IMR-90 (cell line): Measurements from ENCODE around the gene NR1H4. TPM values are rescaled to one million over a fixed set of nuclear protein-coding genes. Genes with fewer than 3 reads are reported as not detected.
A peak's percentile ranks its signal among the peaks of the same experiment; 100 is the strongest.

ENCODE experiments used
- ATAC-seq: fragments of 200-7000 bp; cut with Tn5 transposase; 2 replicates; pipeline ENCODE4 v1.9.1; 2020; ENCODE audit warnings: low read depth, mild to moderate bottlenecking, moderate library complexity
- BruUV-seq: library from RNA; stranded (reverse); fragments of 400-500 nt; replicated peaks from 2 replicates; lab custom pipeline; 2021; lab: Mats Ljungman, UMichigan
- CTCF ChIA-PET: fragments of 300-600 bp; formaldehyde crosslinking; extraction: SDS; loops from one replicate; lab custom pipeline; 2021; ENCODE audit warnings: antibody characterized with exemption; lab: Yijun Ruan, JAX
- POLR2A ChIA-PET: fragments of 300-600 bp; sonication (Branson Sonifier 250); formaldehyde crosslinking; loops from one replicate; lab custom pipeline; 2022; ENCODE audit warnings: antibody characterized with exemption; ENCODE audit not compliant: unreplicated experiment; lab: Charles Lee
- DNase-seq: peaks from one replicate; pipeline ENCODE4 v3.0.0; 2013
- H2AFZ ChIP-seq: replicated peaks from 2 replicates; pipeline ENCODE3; 2013; ENCODE audit warnings: low read length, mild to moderate bottlenecking; ENCODE audit not compliant: poor library complexity
- H2AK5ac ChIP-seq: 2 replicates; pipeline ENCODE4 v1.6.1; 2013; ENCODE audit warnings: low read depth, low read length, inconsistent platforms
- H2AK9ac ChIP-seq: replicated peaks from 2 replicates; pipeline ENCODE3; 2013; ENCODE audit warnings: mild to moderate bottlenecking, low read depth, low read length, moderate library complexity; ENCODE audit not compliant: poor library complexity
- H2BK120ac ChIP-seq: 2 replicates; pipeline ENCODE4 v1.6.1; 2013; ENCODE audit warnings: low read depth, low read length, inconsistent platforms
- H2BK15ac ChIP-seq: 3 replicates; pipeline ENCODE4 v1.6.1; 2013; ENCODE audit warnings: low read depth, low read length, inconsistent platforms
- H2BK20ac ChIP-seq: 2 replicates; pipeline ENCODE4 v1.6.1; 2013; ENCODE audit warnings: low read depth, mild to moderate bottlenecking, inconsistent platforms, low read length, moderate library complexity
- H2BK5ac ChIP-seq: 2 replicates; pipeline ENCODE4 v1.6.1; 2013; ENCODE audit warnings: mild to moderate bottlenecking, low read depth, low read length, inconsistent platforms; ENCODE audit not compliant: poor library complexity, severe bottlenecking
- H3K14ac ChIP-seq: replicated peaks from 2 replicates; pipeline ENCODE4 v1.6.1; 2013; ENCODE audit warnings: low read depth, low read length, inconsistent platforms
- H3K18ac ChIP-seq: 2 replicates; pipeline ENCODE4 v1.6.1; 2013; ENCODE audit warnings: low read depth, low read length, control low read depth
- H3K23ac ChIP-seq: 2 replicates; pipeline ENCODE4 v1.6.1; 2013; ENCODE audit warnings: low read depth, low read length, inconsistent platforms
- H3K27ac ChIP-seq: 2 replicates; pipeline ENCODE4 v1.5.1; 2013; ENCODE audit warnings: mild to moderate bottlenecking, control low read depth, low read length; ENCODE audit not compliant: insufficient read depth
- H3K27me3 ChIP-seq: 2 replicates; pipeline ENCODE4 v1.6.1; 2013; ENCODE audit warnings: low read length; ENCODE audit not compliant: control insufficient read depth, insufficient read depth
- H3K36me3 ChIP-seq: 2 replicates; pipeline ENCODE4 v1.6.1; 2013; ENCODE audit warnings: low read length, mixed read lengths; ENCODE audit not compliant: control insufficient read depth, insufficient read depth
- H3K4ac ChIP-seq: 2 replicates; pipeline ENCODE4 v1.6.1; 2013; ENCODE audit warnings: low read depth, low read length, inconsistent platforms
- H3K4me1 ChIP-seq: 2 replicates; pipeline ENCODE4 v1.6.1; 2013; ENCODE audit warnings: low read length, mixed read lengths; ENCODE audit not compliant: control insufficient read depth, insufficient read depth
- H3K4me2 ChIP-seq: 2 replicates; pipeline ENCODE4 v1.6.1; 2013; ENCODE audit warnings: low read depth, mild to moderate bottlenecking, control low read depth, low read length, moderate library complexity
- H3K4me3 ChIP-seq: 2 replicates; pipeline ENCODE4 v1.5.1; 2013; ENCODE audit warnings: low read depth, mild to moderate bottlenecking, control low read depth, low read length, moderate library complexity; ENCODE audit not compliant: insufficient read depth
- H3K56ac ChIP-seq: 2 replicates; pipeline ENCODE4 v1.6.1; 2013; ENCODE audit warnings: low read length, inconsistent platforms; ENCODE audit not compliant: insufficient read depth; ENCODE audit errors: extremely low read depth
- H3K79me1 ChIP-seq, 2 experiments: 2 replicates each; pipeline ENCODE4 v1.6.1; 2013; ENCODE audit warnings: low read length in 2 of 2, inconsistent platforms in 1 of 2, low read depth in 1 of 2
- H3K9ac ChIP-seq: 2 replicates; pipeline ENCODE4 v1.6.1; 2013; ENCODE audit warnings: low read depth, low read length, control low read depth
- H3K9me1 ChIP-seq: 2 replicates; pipeline ENCODE4 v1.6.1; 2013; ENCODE audit warnings: low read length, inconsistent platforms; ENCODE audit not compliant: insufficient read depth
- H3K9me3 ChIP-seq: 2 replicates; pipeline ENCODE4 v1.6.1; 2013; ENCODE audit warnings: low read length; ENCODE audit not compliant: control insufficient read depth, insufficient read depth
- H4K20me1 ChIP-seq: 2 replicates; pipeline ENCODE4 v1.6.1; 2013; ENCODE audit warnings: low read length, inconsistent platforms; ENCODE audit not compliant: insufficient read depth
- H4K5ac ChIP-seq: 2 replicates; pipeline ENCODE4 v1.6.1; 2013; ENCODE audit warnings: mild to moderate bottlenecking, low read depth, low read length, control low read depth
- H4K8ac ChIP-seq, 2 experiments: 2 replicates each; pipeline ENCODE4 v1.6.1; 2013; ENCODE audit warnings: low read depth in 2 of 2, low read length in 2 of 2, control low read depth in 1 of 2, inconsistent platforms in 1 of 2
- H4K91ac ChIP-seq: 2 replicates; pipeline ENCODE4 v1.6.1; 2013; ENCODE audit warnings: low read depth, low read length, inconsistent platforms; ENCODE audit not compliant: insufficient read depth
- BHLHE40 ChIP-seq: fragments of 150-350 bp; IDR thresholded peaks from 2 replicates; pipeline ENCODE4 v1.6.1; 2016; ENCODE audit warnings: mild to moderate bottlenecking, low read depth, low read length
- CEBPB ChIP-seq: IDR thresholded peaks from 2 replicates; pipeline ENCODE4 v1.6.1; 2012; ENCODE audit warnings: low read depth, low read length, improper control_type of control experiment
- FOS ChIP-seq: fragments of 150-350 bp; IDR thresholded peaks from 2 replicates; pipeline ENCODE4 v1.6.1; 2016; ENCODE audit warnings: low read depth, low read length
- MAFK ChIP-seq: IDR thresholded peaks from 2 replicates; pipeline ENCODE4 v1.6.1; 2012; ENCODE audit warnings: low read depth, low read length, improper control_type of control experiment
- MAZ ChIP-seq: IDR thresholded peaks from 2 replicates; pipeline ENCODE4 v1.6.1; 2012; ENCODE audit warnings: low read depth, mild to moderate bottlenecking, low read length, improper control_type of control experiment, moderate library complexity, borderline replicate concordance
- RCOR1 ChIP-seq: IDR thresholded peaks from 2 replicates; pipeline ENCODE4 v1.6.1; 2012; ENCODE audit warnings: mild to moderate bottlenecking, low read length, improper control_type of control experiment; ENCODE audit not compliant: insufficient replicate concordance
- WGBS, 2 experiments: methylation state at CpG; one replicate each; pipeline versions ENCODE4 v1.1.5 to v1.1.7; 2013; ENCODE audit warnings: missing lambda C conversion rate in 2 of 2; ENCODE audit not compliant: insufficient read length in 1 of 2; ENCODE audit errors: extremely low coverage in 2 of 2; 5-methylcytosine and 5-hydroxymethylcytosine counted together
- dilution Hi-C: fragments of 300-500 bp; cut with HindIII; formaldehyde crosslinking; loops from one replicate; pipeline ENCODE4 v1.14.3; 2018; ENCODE audit warnings: low sequenced_read_pairs; ENCODE audit not compliant: unreplicated experiment
- in situ Hi-C: fragments of 300-500 bp; cut with MboI; formaldehyde crosslinking; loops from 3 replicates; pipeline ENCODE4 v1.14.3; 2019; ENCODE audit warnings: low sequenced_read_pairs, inconsistent platforms, mixed read lengths
- intact Hi-C: fragments of 100-400 bp; cut with micrococcal nuclease; formaldehyde crosslinking; loops from 2 replicates; pipeline ENCODE4 v1.10.0; 2022
- polyA plus RNA-seq, 3 experiments: library from polyadenylated mRNA; depleted of rRNA; stranded (reverse); fragments of >200 nt; gene quantifications; 2 replicates each; pipeline ENCODE4 v1.2.3, GENCODE V29; 2012; ENCODE audit warnings: low replicate concordance in 1 of 3
- total RNA-seq: library from RNA; depleted of rRNA; stranded (reverse); fragments of >200 nt; gene quantifications from 2 replicates; pipeline ENCODE4 v1.2.3, GENCODE V29; 2012
- TF ChIP-seq, protein P1 (sequence below): fragments of 150-350 bp; IDR thresholded peaks from 2 replicates; pipeline ENCODE4 v1.6.1; 2017; ENCODE audit warnings: mild to moderate bottlenecking, antibody characterized with exemption, low read length, low read depth

Gene NR1H4
- total and polyA plus RNA-seq, 2 of the 4 experiments (the other 2 are of a cell fraction), result not detected

DNA sequence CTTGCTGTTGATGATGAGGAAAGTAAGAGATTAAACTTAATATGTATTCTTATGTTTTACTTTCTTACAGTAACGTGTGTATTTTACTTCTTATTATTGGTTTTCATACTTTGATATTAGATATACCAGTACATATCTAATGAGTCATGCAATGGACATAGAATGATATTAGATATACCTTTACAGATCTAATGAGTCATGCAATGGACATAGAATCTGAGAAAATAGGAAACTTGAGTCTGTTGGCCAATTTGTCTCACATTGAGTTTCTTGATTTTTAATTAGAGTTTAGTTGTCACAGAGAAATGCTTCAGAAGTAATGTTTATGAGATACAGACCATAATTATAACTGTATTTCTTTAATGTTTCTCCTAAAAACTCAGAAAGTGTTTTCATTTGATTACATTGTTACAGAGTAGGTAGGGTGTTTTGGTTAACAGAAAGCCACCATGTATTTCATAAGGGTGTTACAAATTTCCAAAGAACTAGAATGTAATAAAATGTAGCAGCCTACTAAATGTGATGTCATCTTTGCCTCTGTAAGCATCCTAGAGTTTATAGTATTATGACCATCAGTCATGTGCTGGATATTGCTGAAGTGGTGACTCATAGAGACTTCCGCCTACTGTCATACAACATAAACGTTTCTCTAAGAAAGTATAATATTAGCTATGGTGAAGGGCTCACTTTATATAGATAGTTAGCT lies 102.8 kb downstream of the NR1H4 start:
- dilution Hi-C loops, result no loop called here
- no TSS peak for BruUV-seq
- in situ Hi-C loops, result no loop called here

More for the DNA sequence above, 102.8 kb downstream of the NR1H4 start:
- Histone ChIP-seq H2AK9ac (no peak overlapping the region), H3K36me3 (no peaks in the 10 kb centered on the region), H3K27ac (no peak overlapping the region), H3K9ac (no peak overlapping the region), H3K4me3 (no peak overlapping the region), H3K18ac (no peak overlapping the region), H2AK5ac (no peak overlapping the region), H3K9me1 (no peaks in the 10 kb centered on the region), H3K9me3 (no peaks in the 10 kb centered on the region), H2BK120ac (no peak overlapping the region), H3K14ac (no peak overlapping the region), H2BK20ac (no peak overlapping the region), H2BK5ac (no peak overlapping the region), H3K4me1 (peaks cover 3% of the 10 kb centered on the region), H2BK15ac (no peak overlapping the region), H3K79me1 (peaks cover 25 to 26% of the 10 kb centered on the region in 2 experiments), H3K56ac (no peak overlapping the region), H4K5ac (no peak overlapping the region), H3K4me2 (peak overlapping the region; percentile 73), H3K4ac (no peak overlapping the region), H4K8ac (no peak overlapping the region), H4K20me1 (peaks cover 2% of the 10 kb centered on the region; the same call in 1 of the 2 replicates), H4K91ac (no peak overlapping the region), H3K23ac (no peak overlapping the region), H3K27me3 (no peaks in the 10 kb centered on the region), H2AFZ (no peak overlapping the region)
- intact Hi-C loops, result no loop called here
- DNase-seq (peak; percentile 95), ATAC-seq (peak; percentile 47)
- peak; percentile 96 for TF ChIP-seq FOS
- TF ChIP-seq BHLHE40, result peak; percentile 94
- no peak for TF ChIP-seq RCOR1
- peak; percentile 50; the same call in 1 of the 2 replicates for TF ChIP-seq MAFK
- no peak for TF ChIP-seq MAZ
- peak; percentile 78 for TF ChIP-seq CEBPB
- TF ChIP-seq, protein P1, sequence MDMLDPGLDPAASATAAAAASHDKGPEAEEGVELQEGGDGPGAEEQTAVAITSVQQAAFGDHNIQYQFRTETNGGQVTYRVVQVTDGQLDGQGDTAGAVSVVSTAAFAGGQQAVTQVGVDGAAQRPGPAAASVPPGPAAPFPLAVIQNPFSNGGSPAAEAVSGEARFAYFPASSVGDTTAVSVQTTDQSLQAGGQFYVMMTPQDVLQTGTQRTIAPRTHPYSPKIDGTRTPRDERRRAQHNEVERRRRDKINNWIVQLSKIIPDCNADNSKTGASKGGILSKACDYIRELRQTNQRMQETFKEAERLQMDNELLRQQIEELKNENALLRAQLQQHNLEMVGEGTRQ, result peak; percentile 82
- no CpG with 5 or more reads among the region's 3 CpGs for WGBS, 2 experiments
- POLR2A ChIA-PET, result no interaction called here
- CTCF ChIA-PET, result no interaction called here
